Left renal cortex interstitium (tissue), 4 donors: ENCODE measurements around the gene MOV10L1. TPM values are rescaled to one million over a fixed set of nuclear protein-coding genes. Genes with fewer than 3 reads are reported as not detected.

Source experiments
- DNase-seq, 4 donors: peaks; one replicate each; pipeline ENCODE4 v3.0.0-alpha.2; 2013; ENCODE audit warnings: low read depth in 4 of 4, low spot score in 2 of 4, missing footprints in 1 of 4
- polyA plus RNA-seq, 4 donors: library from polyadenylated mRNA; unstranded; fragments of 120-200 nt; gene quantifications; one replicate each; pipeline ENCODE4 v1.2.1, GENCODE V29; 2013; ENCODE audit not compliant: insufficient read length in 4 of 4

Gene MOV10L1
- polyA plus RNA-seq = 1 to 10 TPM in 2 of 4 donors, under 1 TPM in 2; 0.37 to 1.2 (median 0.86) TPM

DNA sequence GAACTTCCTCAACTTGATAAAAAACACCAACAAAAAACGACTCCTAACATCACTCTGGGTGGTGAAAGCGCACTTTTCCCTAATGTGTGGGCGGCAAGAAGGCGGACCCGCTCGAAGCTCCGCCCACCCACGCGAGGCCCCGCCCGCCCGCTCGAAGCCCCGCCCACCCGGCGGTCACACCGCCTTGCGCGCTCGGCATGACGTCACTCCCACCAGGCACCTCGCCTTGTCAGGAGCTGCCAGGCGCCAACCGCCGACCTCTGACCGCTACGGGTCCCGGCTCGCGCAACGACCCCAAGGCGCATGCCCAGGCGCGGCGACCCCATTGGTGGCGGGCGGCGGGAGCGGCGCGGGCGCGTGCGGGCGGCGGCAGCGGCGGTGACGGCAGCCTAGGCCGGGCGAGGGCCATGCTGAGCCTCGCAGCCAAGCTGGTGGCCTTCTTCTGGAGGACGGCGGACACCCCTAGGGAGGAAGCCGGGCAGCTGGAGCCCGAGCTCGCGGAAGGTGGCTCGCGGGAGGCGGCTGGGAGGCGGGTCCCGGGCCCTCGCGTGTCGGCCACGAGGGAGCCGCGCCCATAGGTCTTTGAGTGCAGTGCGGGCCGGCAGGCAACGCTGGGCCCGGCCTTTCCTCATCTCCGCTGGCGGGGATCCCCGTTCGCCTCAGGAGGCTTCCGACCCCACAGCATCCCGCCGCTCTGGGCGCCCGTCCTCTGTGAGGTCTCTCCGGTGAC is at the start of gene MOV10L1:
Gene MOV10L1, plus strand, starts transcription at position 325 of the 730 bp plus-strand sequence. Its CDS starts 83 bp downstream, at position 408.
- no peak for DNase-seq

DNA sequence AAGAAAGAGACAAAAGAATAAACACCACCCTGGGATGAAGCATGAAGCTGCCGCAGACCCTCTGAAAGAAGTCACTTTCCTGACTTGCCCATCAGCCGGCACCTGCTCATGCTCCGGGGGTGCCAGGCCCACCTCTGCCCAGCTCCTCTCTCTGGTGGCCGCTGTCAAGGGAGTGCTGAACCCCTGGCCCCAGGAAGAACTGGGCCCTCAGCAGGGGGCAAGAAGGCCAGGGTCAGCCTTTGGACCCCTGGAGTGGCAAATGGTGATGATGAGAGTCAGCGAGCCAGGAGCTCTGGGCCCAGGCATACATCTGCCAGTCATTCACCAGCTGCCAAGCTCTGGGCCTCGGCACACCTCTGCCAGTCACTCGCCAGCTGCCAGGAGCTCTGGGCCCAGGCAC is 49.1 kb upstream of the MOV10L1 start:
- no peak for DNase-seq

DNA sequence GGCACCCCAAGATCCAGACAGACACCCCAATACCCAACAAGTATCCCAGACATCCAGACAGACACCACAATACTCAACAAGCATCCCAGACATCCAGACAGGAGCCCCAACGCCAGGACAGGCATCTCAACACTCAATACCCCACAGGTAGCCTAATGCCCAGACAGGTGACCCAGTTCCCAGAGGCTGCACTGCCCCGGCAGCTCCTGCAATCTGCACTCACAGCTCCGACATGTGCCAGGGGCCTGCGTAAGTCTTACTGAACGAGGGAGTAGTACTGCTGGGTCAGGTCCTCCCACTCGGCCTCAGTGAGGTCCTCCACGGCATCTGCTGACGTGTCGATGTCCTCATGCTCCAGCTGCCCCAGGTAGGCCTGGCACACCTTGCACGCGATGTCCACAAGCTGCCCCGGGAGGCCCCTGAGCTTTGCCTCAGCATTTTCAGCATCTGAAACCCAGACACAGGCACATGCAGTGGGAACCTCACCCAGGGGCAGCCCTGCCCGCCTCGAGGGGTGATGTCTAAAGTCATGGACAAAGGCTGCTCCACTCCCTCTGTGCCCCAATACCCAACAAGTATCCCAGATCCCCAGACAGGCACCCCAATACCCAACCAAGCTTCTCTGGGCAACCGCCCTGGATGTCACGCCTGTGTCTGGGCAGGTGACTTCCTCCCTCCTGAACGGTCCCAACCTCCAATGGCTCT is 48.3 kb upstream of the MOV10L1 start:
- no peak for DNase-seq

- no peak for DNase-seq
Measured at GRCh38 chr22:50044485-50045118, 45.2 kb upstream of the MOV10L1 start.

GRCh38 chr22:50045211-50046018 is 44.4 kb upstream of the MOV10L1 start:
- no peak for DNase-seq

- no peak for DNase-seq
Measured at GRCh38 chr22:50046019-50046415, 43.8 kb upstream of the MOV10L1 start.

GRCh38 chr22:50046481-50047245 is 43.1 kb upstream of the MOV10L1 start:
- DNase-seq = no peak

DNA sequence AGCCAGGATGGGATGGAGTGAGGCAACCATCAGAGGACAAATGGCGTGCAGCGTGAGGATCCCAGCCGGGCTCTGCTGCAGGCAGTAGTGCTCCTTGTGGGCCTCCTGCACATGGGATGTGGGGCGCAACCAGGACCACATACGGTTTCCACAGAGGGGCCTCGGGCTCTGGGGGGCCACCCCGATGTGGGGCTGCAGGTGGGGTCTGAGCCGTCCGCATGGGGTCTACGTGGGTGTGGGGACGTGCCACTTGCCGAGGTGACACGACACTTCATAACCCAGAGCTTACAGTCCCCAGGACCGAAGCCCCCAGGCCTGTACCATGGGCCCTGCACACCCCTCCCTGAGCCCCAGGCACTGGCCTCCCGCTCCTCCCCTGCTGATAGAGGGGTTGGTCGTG is 42.5 kb upstream of the MOV10L1 start:
- no peak for DNase-seq

GRCh38 chr22:50048061-50048765 is 41.6 kb upstream of the MOV10L1 start:
- DNase-seq = no peak

- no peak for DNase-seq
Measured at GRCh38 chr22:50048836-50049235, 41.0 kb upstream of the MOV10L1 start.

- DNase-seq = no peak
Measured at GRCh38 chr22:50049299-50050195, 40.3 kb upstream of the MOV10L1 start.

GRCh38 chr22:50051930-50052329 is 37.9 kb upstream of the MOV10L1 start:
- DNase-seq = no peak

DNA sequence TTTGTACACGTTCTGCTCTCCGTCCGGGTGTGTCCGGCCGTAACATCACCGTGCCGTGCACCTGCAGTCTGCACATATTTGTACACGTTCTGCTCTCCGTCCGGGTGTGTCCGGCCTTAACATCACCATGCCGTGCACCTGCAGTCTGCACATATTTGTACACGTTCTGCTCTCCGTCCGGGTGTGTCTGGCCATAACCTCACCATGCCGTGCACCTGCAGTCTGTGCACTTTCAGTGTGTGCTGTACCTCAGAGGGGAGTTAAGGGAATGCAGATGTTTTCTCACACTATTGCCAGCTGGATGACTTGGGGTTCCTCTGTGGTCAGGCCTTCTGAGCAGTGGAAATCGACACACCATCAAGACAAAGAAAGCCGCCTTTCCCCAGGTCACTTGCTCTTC is 35.9 kb upstream of the MOV10L1 start:
- DNase-seq = no peak

- no peak for DNase-seq
Measured at GRCh38 chr22:50056214-50056972, 33.4 kb upstream of the MOV10L1 start.

DNA sequence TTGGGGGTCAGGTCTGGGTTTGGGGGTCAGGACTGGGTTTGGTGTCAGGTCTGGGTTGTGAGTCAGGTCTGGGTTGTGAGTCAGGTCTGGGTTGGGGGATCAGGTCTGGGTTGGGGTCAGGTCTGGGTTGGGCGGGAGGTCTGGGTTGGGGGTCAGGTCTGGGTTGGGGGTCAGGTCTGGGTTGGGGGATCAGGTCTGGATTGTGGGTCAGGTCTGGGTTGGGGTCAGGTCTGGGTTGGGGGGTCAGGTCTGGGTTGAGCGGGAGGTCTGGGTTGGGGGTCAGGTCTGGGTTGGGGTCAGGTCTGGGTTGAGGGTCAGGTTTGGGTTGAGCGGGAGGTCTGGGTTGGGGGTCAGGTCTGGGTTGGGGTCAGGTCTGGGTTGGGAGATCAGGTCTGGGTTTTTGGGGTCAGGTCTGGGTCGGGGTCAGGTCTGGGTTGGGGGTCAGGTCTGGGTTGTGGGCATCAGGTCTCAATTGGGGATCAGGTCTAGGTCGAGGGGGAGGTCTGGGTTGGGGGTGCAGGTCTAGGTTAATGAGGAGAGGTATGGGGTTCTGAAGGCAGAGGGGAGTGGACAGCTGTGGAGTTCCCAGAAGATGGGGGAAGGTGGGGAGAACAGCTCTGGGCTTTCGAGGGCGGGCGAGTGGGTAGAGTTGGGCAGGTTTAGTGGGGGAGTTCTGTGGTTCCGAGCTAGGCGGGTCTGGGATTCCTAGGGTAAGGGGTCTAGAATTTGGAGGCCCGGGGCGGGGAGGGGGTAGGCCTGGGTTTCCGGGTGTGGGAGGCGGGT is 32.3 kb upstream of the MOV10L1 start:
- no peak for DNase-seq

DNA sequence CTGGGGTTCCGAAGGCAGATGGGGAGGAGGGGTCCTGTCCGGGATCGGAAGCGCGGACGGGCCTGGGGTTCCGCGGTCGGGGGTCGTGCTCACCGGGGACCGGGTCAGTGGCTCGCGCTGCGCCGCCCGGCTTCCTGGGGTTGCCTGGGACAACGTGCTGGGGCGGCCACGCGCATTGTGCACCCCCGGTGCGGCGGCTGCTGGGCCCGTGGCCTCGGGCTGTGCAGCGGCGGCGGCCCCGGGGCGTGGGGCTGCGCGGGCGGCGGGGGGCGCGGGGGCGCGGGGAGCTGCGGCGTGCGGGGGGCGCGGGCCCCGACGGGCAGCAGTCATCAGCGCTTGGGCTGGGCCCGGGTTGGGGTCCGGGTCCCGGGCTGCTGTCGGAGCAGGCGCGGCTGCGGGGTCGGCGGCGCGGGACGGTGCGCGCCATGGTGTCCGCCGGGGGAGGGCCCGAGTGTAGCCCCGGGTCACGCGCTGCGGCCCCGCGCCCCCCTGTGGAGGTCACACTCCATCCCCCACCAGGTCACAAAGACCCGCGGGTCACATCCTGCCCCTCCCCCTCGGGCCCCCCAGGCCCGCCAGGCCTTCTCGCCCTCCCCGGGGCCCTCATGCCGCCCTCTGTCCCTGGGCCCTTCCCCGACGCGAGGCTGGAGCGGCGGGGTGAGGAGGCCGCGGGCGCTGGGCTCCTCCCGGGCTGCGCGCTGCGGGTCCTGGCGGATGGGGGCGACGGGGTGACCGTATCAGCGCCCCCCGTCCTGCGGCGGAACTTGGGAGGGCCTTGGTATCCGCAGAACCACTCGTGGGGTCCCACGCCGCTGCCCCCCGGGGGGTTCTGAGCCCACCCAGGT is 31.5 kb upstream of the MOV10L1 start, which contains the start of gene TTLL8:
Gene TTLL8, minus strand, starts transcription at position 238 of the 845 bp plus-strand sequence.
- no peak for DNase-seq
